Transverse colon (tissue), 3 donors: ENCODE data around the gene GSTM5.

Source experiments
- CTCF ChIP-seq, 5 experiments: fragments of 200-600 bp in 3 of 5; fragments of 450-650 bp in 2 of 5; sonication (generic) in 3 of 5; IDR thresholded peaks; 1 replicate in 2 of 5; 2 replicates in 3 of 5; pipeline ENCODE4 v1.5.1; 2016 to 2017; ENCODE audit warnings: antibody characterized with exemption in 5 of 5, inconsistent platforms in 3 of 5, mild to moderate bottlenecking in 2 of 5, moderate library complexity in 1 of 5
- EP300 ChIP-seq: sonication (generic); formaldehyde crosslinking; IDR thresholded peaks from one replicate; pipeline ENCODE4 v1.6.1; 2017; ENCODE audit warnings: antibody characterized with exemption, low read depth

GRCh38 chr1:109714661-109715372 lies 2.8 kb downstream of the GSTM5 start:
- TF ChIP-seq EP300: no peak
- no peak for TF ChIP-seq CTCF (IDR thresholded peaks at IDR 0.05)
